Measurements from ENCODE around the gene EEIG2. TPM values are rescaled to one million over a fixed set of nuclear protein-coding genes. Genes with fewer than 3 reads are reported as not detected.

Gene EEIG2
- total RNA-seq, 1 donor from 2014 or later: 18.8 TPM

DNA sequence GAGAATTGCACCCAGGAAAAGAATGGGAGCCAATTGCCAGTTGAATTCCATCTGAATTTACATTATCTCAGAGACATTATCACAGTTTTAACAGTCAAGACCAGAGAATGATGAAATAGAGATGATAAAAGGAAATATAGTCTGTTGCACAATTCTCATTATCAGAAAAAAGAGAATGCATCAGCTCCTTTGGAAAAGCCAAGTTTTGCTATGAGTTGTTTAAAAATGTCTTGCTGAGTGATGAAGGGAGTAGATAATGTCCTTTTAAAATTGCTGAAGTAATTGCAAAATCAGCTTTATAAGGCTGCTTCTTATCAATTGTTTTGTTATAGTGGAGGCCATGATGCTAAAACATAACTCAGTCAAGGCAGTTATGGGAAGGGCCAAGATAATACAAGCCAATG lies 37.9 kb upstream of the EEIG2 start:
- no peaks in the 10 kb centered on the region for H3K36me3 Mint-ChIP-seq (ENCODE audit: low read depth, unreplicated experiment)
- H3K4me1 Mint-ChIP-seq (ENCODE audit: unreplicated experiment): no peaks in the 10 kb centered on the region
- DNase-seq (ENCODE audit: low spot score): no peak
- no peak overlapping the region for H3K4me3 Mint-ChIP-seq (ENCODE audit: unreplicated experiment)
- H3K27me3 Mint-ChIP-seq (ENCODE audit: unreplicated experiment): no peaks in the 10 kb centered on the region
- no peak overlapping the region for H3K27ac Mint-ChIP-seq (ENCODE audit: unreplicated experiment)
- TF ChIP-seq, protein P1, sequence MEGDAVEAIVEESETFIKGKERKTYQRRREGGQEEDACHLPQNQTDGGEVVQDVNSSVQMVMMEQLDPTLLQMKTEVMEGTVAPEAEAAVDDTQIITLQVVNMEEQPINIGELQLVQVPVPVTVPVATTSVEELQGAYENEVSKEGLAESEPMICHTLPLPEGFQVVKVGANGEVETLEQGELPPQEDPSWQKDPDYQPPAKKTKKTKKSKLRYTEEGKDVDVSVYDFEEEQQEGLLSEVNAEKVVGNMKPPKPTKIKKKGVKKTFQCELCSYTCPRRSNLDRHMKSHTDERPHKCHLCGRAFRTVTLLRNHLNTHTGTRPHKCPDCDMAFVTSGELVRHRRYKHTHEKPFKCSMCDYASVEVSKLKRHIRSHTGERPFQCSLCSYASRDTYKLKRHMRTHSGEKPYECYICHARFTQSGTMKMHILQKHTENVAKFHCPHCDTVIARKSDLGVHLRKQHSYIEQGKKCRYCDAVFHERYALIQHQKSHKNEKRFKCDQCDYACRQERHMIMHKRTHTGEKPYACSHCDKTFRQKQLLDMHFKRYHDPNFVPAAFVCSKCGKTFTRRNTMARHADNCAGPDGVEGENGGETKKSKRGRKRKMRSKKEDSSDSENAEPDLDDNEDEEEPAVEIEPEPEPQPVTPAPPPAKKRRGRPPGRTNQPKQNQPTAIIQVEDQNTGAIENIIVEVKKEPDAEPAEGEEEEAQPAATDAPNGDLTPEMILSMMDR (IDR thresholded peaks at IDR 0.05; ENCODE audit: unreplicated experiment): no peak
- H3K9me3 Mint-ChIP-seq (ENCODE audit: unreplicated experiment): no peaks in the 10 kb centered on the region

DNA sequence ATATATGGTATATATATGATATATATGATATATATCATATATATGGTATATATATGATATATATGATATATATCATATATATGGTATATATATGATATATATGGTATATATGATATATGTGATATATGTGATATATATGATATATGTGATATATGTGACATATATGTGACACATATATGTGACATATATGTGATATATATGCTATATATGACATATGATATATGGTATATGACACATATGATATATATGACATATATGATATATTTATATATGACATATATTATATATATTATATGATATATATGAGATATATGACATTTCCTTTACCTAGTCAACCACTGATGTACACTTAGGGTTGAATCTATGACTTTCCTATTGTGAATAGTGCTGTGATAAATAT lies 36.1 kb upstream of the EEIG2 start:
- Mint-ChIP-seq H3K4me3 (ENCODE audit: unreplicated experiment) (no peak overlapping the region), H3K27me3 (ENCODE audit: unreplicated experiment) (no peaks in the 10 kb centered on the region), H3K4me1 (ENCODE audit: unreplicated experiment) (no peaks in the 10 kb centered on the region), H3K9me3 (ENCODE audit: unreplicated experiment) (no peaks in the 10 kb centered on the region), H3K27ac (ENCODE audit: unreplicated experiment) (no peak overlapping the region), H3K36me3 (ENCODE audit: low read depth, unreplicated experiment) (no peaks in the 10 kb centered on the region)
- TF ChIP-seq, protein P1 (IDR thresholded peaks at IDR 0.05; ENCODE audit: unreplicated experiment): no peak
- DNase-seq (ENCODE audit: low spot score): no peak

DNA sequence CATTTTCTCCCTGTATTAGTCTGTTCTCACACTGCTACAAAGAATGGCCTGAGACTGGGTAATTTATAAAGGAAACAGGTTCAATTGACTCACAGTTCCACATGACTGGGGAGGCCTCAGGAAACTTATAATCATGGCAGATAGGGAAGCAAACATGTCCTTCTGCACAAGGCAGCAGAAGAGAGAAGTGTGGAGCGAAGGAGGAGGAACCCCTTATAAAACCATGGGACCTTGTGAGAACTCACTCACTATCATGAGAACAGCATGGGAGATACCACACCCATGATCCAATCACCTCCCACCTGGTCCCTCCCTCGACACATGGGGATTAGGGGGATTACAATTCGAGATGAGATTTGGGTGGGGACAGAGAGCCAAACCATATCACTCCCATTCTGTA lies 35.2 kb upstream of the EEIG2 start:
- Mint-ChIP-seq H3K27me3 (ENCODE audit: unreplicated experiment) (no peaks in the 10 kb centered on the region), H3K27ac (ENCODE audit: unreplicated experiment) (no peak overlapping the region)

DNA sequence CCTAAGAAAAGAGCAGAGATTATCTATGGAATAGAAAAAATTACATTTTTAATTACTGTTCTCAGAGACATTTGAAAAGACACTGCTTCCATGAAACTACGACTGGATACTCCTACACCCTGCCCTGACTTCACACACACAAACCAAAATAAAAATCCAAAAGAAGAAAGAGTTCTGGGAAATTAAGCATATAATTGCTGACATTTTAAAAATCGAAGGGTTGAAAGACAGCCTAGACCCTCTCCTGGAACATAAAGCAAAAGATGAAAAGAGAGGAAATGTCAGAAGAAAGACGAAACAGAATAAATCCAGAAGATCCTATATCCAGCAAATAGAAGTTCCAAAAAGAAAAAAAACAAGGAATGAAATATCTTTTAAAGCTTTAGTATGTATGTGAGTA lies 32.8 kb upstream of the EEIG2 start:
- Mint-ChIP-seq H3K27ac (ENCODE audit: unreplicated experiment) (no peak overlapping the region), H3K4me3 (ENCODE audit: unreplicated experiment) (no peak overlapping the region), H3K27me3 (ENCODE audit: unreplicated experiment) (no peaks in the 10 kb centered on the region), H3K4me1 (ENCODE audit: unreplicated experiment) (no peaks in the 10 kb centered on the region), H3K9me3 (ENCODE audit: unreplicated experiment) (no peaks in the 10 kb centered on the region), H3K36me3 (ENCODE audit: low read depth, unreplicated experiment) (no peaks in the 10 kb centered on the region)
- TF ChIP-seq, protein P1 (IDR thresholded peaks at IDR 0.05; ENCODE audit: unreplicated experiment): no peak
- DNase-seq (ENCODE audit: low spot score): no peak

More for the DNA sequence above, 35.2 kb upstream of the EEIG2 start:
- no peaks in the 10 kb centered on the region for H3K4me1 Mint-ChIP-seq (ENCODE audit: unreplicated experiment)
- no peak for DNase-seq (ENCODE audit: low spot score)
- TF ChIP-seq, protein P1 (IDR thresholded peaks at IDR 0.05; ENCODE audit: unreplicated experiment): no peak
- no peak overlapping the region for H3K4me3 Mint-ChIP-seq (ENCODE audit: unreplicated experiment)
- H3K9me3 Mint-ChIP-seq (ENCODE audit: unreplicated experiment): no peaks in the 10 kb centered on the region
- no peaks in the 10 kb centered on the region for H3K36me3 Mint-ChIP-seq (ENCODE audit: low read depth, unreplicated experiment)

DNA sequence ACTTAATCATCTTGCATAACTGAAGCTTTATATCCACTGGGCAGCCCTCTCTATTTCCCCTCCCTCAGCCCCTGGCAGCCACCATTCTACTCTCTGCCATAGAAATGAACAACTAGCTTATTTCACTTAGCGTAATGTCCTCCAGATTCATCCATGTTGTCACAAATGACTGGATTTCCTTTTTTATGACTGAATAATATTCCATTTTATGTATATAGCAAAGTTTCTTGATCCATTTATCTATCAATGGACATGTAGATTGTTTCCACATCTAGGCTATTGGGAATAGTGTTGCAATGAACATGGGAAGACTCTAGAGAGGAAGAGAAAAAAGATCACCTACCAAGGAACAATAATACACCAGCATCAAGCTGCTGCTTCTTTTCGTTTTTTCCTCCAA lies 32.1 kb upstream of the EEIG2 start:
- DNase-seq (ENCODE audit: low spot score): no peak
- no peak overlapping the region for H3K27ac Mint-ChIP-seq (ENCODE audit: unreplicated experiment)
- TF ChIP-seq, protein P1 (IDR thresholded peaks at IDR 0.05; ENCODE audit: unreplicated experiment): no peak
- H3K4me1 Mint-ChIP-seq (ENCODE audit: unreplicated experiment): no peaks in the 10 kb centered on the region
- H3K36me3 Mint-ChIP-seq (ENCODE audit: low read depth, unreplicated experiment): no peaks in the 10 kb centered on the region
- H3K4me3 Mint-ChIP-seq (ENCODE audit: unreplicated experiment): no peak overlapping the region
- H3K27me3 Mint-ChIP-seq (ENCODE audit: unreplicated experiment): no peaks in the 10 kb centered on the region
- no peaks in the 10 kb centered on the region for H3K9me3 Mint-ChIP-seq (ENCODE audit: unreplicated experiment)
